ENCODE results near the gene VPS54.
A peak's percentile ranks its signal among the peaks of the same experiment; 100 is the strongest.
"Not testable (repeated sequence)": the region's sequence is repeated elsewhere in the genome, so short reads cannot be mapped to it uniquely, and the experiment has no call there.

Gene VPS54

GRCh38 chr2:63993130-63993584, 26.1 kb downstream of the VPS54 start:
- not testable (repeated sequence) for DNase-seq

DNA sequence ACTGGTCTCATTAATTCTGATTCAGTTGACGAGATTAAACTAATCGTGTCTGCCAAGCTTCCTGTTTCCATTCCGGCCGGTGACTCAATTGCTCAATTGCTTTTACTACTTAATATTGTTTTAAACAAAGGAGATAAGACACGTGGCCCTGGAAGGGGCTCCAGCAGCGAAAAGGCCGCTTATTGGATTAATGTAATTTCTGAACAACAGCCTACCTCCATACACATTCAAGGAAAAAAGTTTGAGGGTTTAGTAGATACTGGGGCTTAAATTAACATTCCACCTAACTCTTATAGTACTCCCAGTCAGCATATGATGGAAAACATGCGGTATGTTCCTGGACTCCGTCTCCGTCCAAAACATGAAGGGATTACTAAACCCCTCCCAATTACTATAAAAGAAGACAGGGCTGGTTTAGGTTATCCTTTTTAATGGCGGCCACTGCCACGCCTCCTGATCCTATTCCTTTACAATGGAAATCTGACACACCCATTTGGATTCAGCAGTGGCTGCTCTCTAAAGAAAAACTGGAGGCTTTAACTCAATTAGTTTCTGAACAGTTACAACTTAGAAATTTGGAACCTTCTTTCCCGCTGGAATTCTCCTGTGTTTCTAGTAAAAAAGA, 27.1 kb downstream of the VPS54 start:
- peak; percentile 60 for DNase-seq

DNA sequence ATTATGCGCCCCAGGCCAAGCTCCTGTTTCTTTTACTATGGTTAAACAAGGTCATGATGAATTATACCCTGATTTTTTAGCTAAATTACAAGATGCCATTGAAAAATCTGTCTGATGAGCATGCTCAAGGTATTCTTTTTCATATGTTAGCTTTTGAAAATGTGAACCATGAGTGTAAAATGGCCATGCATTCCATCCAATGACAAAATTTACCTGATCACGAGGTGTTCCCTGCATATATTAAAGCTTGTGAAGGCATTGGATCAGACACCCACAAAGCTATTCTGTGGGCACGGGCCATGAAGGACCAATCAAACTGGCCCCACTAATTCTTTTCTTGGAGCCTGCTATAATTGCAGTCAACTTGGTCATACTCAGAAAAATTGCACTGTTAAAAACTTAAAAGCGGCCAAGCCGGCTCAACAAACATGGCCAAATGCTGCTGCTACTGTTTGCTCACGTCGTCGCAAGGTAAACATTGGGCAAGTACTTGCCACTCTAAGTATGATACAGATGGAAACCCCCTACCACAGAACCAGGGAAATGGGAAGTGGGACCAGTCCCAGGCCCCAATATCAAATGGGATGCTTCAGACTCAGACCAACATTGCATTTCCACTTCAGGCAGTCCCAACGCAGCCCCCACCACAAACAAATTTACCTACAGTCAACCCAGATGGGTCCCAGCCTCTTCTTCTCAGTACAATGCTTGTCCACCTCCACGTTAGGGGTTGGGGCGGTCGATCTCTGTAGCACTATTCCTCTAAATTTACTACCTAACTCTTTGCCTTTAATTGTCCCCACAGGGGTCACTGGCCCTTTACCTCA, 27.8 kb downstream of the VPS54 start:
- DNase-seq = peak; percentile 85

DNA sequence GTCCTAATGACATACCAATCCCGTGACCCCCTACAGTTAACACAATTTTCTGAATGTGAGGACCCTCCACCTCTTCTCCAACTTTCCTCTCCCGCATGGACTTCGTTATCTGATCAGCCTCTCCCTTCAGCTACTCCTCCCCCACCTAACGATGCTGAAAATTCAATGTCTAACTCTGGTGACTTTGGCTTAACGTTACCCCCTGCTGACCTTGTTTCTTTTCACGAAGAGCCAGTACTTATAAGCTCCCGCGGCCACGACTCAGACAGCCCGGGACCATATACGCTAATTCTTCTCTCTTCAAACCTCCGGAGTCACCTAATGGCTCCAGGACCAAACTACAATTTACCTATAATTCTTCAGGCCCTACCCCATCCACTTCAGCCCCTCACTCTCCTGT, 29.2 kb downstream of the VPS54 start:
- DNase-seq = no peak

DNA sequence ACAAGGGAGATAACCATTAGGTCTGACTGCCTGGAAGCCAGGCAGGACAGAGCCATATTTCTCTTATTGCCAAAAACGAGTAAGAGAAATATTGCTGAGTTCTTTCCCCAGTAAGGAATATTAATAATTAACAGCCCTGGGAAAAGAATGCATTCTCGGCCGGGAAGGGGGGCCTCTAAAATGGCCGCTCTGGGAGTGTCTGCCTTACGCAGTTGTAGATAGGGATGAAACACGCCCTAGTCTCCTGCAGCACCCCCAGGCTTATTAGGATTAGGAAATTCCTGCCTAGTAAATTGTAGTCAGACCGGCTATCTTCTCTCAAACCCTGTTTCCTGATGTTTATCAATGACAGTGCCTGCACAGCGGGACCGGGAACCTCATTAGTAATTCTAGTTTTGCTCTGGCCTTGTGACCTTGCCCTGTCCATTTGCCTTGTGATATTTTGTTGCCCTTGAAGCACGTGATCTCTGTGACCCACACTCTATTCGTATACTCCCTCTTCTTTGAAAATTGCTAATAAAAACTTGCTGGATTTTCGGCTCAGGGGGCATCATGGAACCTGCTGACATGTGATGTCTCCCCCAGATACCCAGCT, 30.3 kb downstream of the VPS54 start:
- DNase-seq = not testable (repeated sequence)

GRCh38 chr2:63984606-63985359, 34.4 kb downstream of the VPS54 start:
- peak; percentile 23 for DNase-seq

- peak; percentile 79 for DNase-seq
These were observed 35.1 kb downstream of the VPS54 start for GRCh38 chr2:63983986-63984605.

GRCh38 chr2:63982335-63982734, 36.9 kb downstream of the VPS54 start:
- no peak for DNase-seq

GRCh38 chr2:63981702-63982103, 37.5 kb downstream of the VPS54 start:
- peak; percentile 52 for DNase-seq

DNA sequence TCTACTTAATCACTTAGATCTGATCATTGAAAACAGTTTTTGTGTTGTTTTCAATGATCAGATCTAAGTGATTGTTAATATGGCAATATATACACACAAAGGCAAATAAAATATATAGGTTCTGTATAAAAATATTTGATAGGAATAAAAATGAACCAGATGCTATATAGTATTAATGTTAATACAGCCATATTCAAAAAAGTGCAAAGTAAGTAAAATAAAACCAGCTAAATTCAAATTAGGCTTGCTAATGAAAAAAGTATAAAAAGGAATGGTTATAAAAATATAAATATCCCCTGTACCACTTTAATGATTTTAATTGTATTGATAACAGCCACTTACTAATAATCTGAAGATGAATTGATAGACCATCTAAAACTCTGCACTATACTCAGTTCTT, 38.4 kb downstream of the VPS54 start:
- DNase-seq = no peak

- DNase-seq = no peak
These were observed 41.3 kb downstream of the VPS54 start for GRCh38 chr2:63977904-63978303.

DNA sequence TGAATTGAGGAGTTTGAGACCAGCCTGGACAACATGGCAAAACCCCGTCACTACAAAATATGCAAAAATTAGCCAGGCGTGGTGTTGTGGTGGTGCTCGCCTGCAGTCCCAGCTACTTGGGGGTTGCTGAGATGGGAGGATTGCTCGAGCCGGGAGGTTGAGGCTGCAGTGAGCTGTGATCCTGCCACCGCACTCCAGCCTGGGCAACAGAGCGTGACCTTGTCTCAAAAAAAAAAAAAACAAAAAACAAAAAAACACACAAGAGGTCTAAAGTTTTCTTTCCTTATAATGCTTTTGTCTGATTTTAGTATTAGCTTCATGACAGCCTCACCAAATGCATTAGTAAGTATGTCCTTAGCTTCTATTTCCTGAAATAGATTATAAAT, 43.1 kb downstream of the VPS54 start:
- DNase-seq = no peak

DNA sequence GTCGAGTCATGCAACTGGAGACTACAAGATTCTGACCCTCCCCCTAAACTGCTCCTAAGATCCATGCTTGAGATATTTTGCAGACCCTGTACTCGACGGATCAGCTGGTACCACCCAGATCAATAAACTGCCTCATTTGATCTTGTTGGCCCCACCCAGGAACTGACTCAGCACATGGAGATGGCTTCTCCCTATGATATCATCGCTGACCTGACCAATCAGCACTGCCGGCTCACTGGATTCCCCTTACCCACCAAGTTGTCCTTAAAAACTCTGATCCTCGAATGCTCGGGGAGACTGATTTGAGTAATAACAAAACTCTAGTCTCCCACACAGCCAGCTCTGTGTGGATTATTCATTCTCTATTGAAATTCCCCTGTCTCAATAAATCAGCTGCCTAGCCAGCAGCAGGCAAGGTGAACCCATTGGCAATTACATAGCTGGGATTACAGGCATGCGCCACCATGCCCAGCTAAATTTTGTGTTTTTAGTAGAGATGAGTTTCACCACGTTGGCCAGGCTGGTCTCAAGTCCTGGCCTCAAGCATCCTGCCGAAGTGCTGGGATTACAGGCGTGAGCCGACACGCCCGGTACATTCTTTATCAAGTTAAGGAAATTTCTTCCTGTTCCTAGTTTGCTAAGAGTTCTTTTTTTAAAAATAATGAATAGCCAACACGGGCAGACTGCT, 43.6 kb downstream of the VPS54 start:
- no peak for DNase-seq

DNA sequence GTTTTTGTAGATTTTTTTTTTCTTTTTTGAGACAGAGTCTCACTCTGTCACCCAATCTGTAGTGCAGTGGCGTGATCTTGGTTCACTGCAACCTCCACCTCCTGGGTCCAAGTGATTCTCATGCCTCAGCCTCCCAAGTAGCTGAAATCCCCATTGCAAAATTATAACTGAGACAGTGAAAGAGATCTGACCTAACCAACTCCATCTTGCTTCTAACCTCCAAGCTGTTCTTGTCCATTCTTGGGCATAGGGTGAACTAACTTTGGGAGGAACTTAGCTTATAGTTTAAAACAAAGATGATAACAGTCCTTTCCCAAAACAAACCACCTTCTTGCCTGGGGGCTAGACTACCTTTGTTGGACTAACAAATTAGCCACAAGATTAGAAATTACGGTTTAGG, 44.2 kb downstream of the VPS54 start:
- not testable (repeated sequence) for DNase-seq

DNA sequence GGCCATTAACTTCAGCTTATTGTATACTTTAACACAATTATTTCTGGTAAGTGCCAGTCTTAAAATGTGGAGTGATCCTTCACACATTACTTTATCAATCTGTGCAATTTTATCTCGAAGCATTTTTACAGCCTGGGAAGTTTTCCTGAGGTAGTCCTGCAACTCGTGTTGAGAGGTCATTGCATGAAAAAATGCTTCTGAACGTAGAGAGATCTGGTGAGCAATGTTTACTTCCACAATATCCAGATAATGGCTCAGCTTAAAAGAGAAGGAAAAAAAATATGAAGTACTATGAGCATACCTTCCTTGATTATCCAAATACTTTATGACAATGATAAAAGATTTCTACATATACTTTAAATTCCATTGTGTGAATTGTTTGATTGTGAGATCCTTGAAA, 57.0 kb downstream of the VPS54 start:
- no peak for DNase-seq

DNA sequence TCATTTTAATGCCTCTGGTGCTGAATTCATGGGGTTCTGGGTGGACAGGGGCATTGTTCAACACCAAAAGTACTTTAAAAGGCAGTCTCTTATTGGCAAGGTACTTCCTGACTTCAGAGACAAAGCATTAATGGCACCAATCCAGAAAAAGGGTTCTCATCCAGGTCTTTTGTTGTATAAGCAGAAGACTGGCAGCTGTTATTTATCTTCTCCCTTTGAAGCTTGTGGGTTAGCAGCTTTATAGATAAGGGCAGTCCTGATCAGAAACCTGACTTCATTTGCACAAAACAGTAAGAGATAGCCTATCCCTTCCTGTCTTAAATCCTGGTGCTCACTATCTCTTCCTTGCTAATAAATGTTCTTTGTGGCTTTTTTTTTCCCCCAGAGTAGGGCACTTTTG, 68.8 kb downstream of the VPS54 start:
- DNase-seq = peak; percentile 44

- no peak for DNase-seq
These were observed 76.4 kb downstream of the VPS54 start for GRCh38 chr2:63942788-63943187.

DNA sequence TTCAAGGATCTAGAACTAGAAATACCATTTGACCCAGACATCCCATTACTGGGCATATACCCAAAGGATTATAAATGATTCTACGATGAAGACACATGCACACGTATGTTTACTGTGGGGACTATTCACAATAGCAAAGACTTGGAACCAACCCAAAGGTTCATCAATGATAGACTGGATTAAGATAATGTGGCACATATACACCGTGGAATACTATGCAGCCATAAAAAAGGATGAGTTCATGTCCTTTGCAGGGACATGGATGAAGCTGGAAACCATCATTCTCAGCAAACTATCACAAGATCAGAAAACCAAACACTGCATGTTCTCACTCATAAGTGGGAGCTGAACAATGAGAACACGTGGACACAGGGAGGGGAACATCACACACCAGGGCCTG, 87.1 kb downstream of the VPS54 start:
- not testable (repeated sequence) for DNase-seq

DNA sequence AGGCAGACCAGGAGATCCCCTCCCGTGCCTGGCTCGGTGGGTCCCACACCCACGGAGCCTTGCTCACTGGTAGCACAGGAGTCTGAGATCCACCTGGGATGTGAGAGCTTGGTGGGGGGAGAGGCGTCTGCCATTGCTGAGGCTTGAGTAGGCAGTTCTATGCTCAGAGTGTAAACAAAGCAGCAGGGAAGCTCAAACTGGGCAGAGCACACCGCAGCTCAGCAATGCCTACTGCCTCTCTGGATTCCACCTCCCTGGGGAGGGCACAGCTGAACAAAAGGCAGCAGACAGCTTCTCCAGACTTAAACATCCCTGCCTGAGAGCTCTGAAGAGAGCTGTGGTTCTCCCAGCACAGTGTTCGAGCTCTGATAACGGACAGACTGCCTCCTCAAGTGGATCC, 92.4 kb downstream of the VPS54 start:
- DNase-seq = no peak

DNA sequence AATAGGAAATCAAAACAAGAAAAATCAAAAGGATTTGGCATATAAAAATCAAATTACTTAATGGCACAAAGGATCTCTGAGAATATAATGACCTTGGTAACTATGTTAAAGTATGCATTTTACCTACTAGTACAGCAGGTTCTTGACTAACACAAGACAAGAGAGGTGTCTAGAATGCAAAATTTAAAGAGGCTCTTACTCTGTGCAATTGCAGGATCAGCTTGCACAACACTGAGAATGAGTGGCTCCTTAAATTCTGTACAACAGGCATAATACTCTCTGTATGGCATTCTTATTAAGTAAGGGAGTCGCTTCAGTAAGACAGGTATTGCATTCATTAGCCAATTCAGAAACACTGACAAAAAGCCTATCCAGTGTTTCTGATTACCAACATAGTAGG, 104.9 kb downstream of the VPS54 start:
- no peak for DNase-seq

- DNase-seq = peak; percentile 10
These were observed 116.2 kb downstream of the VPS54 start for GRCh38 chr2:63903003-63903402.

GRCh38 chr2:63902149-63902548, 117.1 kb downstream of the VPS54 start:
- DNase-seq = no peak
